Measurements from ENCODE around the gene GPR84.

GPR84 gene

GRCh38 chr12:54321363-54321762 is 42.9 kb downstream of the GPR84 start:
- DNase-seq, result no peak

Data from fibroblast of skin of scalp (primary cell).